Uterus (tissue), 4 donors: ENCODE measurements around the gene CSF3. TPM values are rescaled to one million over a fixed set of nuclear protein-coding genes. Genes with fewer than 3 reads are reported as not detected.

Experiments used
- DNase-seq, 2 donors: peaks; one replicate each; pipeline ENCODE4 v3.0.0-alpha.2; 2019 to 2020
- H3K27ac ChIP-seq, 2 donors: fragments of 200-600 bp; sonication (generic); 1 replicate in 1 of 2; 2 replicates in 1 of 2; pipeline ENCODE4 v1.5.1; 2016 to 2018
- H3K27me3 ChIP-seq, 2 donors: fragments of 200-600 bp; sonication (generic); one replicate each; pipeline ENCODE4 v1.5.1; 2018 to 2019; ENCODE audit warnings: control low read depth in 1 of 2
- H3K36me3 ChIP-seq, 2 donors: fragments of 200-600 bp; sonication (generic); one replicate each; pipeline ENCODE4 v1.5.1; 2019; ENCODE audit warnings: control low read depth in 1 of 2
- H3K4me1 ChIP-seq, 2 donors: fragments of 200-600 bp; sonication (generic); one replicate each; pipeline ENCODE4 v1.5.1; 2018 to 2019; ENCODE audit warnings: control low read depth in 1 of 2
- H3K4me3 ChIP-seq, 2 donors: fragments of 200-600 bp; sonication (generic); 1 replicate in 1 of 2; 2 replicates in 1 of 2; pipeline ENCODE4 v1.5.1; 2018 to 2019; ENCODE audit warnings: mild to moderate bottlenecking in 1 of 2
- H3K9me3 ChIP-seq, 2 donors: fragments of 200-600 bp; sonication (generic); one replicate each; pipeline ENCODE4 v1.5.1; 2019; ENCODE audit warnings: control low read depth in 1 of 2
- POLR2A ChIP-seq, 2 donors: fragments of 450-650 bp; IDR thresholded peaks; one replicate each; pipeline ENCODE4 v1.6.1; 2016; ENCODE audit warnings: antibody characterized with exemption in 2 of 2, mild to moderate bottlenecking in 1 of 2, moderate library complexity in 1 of 2
- intact Hi-C: fragments of 100-400 bp; cut with DNase I; formaldehyde crosslinking; loops from one replicate; pipeline ENCODE4 v1.15.1; 2023; ENCODE audit warnings: low total_unique reads
- total RNA-seq, 4 donors: library from RNA; depleted of rRNA in 3 of 4; stranded (reverse); fragments of >200 nt in 3 of 4; gene quantifications; one replicate each; pipeline versions ENCODE4 v1.1.0 to v1.2.4, GENCODE V29; 2014 to 2023
- TF ChIP-seq, protein P1 (sequence below), 4 experiments: fragments of 200-600 bp in 2 of 4; fragments of 450-650 bp in 2 of 4; sonication (generic) in 2 of 4; IDR thresholded peaks; one replicate each; pipeline ENCODE4 v1.5.1; 2016 to 2019; ENCODE audit warnings: antibody characterized with exemption in 4 of 4, mild to moderate bottlenecking in 2 of 4, moderate library complexity in 1 of 4
- donor health status: DM: yes; HTN: yes; CAD: no.

The CSF3 gene
- total RNA-seq, 4 donors from 2014 or later = 0.29 to 5.0 TPM; not detected in 2

DNA sequence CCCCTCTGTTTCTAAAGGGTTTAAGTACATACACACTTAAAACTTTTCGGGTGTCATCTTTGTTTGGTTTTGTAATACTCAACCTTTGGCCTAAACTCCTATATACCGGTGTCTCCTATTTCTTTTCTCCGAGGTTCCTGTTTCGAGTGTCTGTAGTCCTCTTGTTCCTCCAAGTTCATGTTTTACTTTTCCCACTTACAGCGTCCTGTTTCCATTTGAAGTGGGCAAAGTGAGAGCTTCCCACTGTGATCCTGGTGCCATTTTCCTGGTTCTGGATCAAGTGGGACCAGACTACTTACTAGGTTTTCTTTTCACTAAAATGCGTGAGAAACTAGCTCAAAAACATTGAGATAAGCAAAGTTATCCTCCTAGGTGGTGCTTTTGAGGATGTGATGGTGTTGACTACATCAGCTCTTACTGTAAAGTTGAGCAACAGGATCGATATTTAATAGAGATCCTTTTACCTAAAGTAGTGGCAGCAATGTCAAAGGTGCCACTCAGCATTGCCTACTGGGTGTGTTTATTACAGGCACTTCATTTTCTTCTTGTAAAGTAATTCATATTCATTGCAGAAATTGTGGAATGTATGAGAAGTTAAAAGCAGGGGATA, 33.4 kb upstream of the CSF3 start:
- Histone ChIP-seq H3K4me3 (peak overlapping the region; percentile 80 to 96), H3K27me3 (no peaks in the 10 kb centered on the region), H3K9me3 (no peaks in the 10 kb centered on the region), H3K36me3 (no peaks in the 10 kb centered on the region), H3K4me1 (peaks cover 0 to 13% of the 10 kb centered on the region in 2 donors), H3K27ac (no peak overlapping the region)
- intact Hi-C loops = no loop called here
- DNase-seq = no peak
- TF ChIP-seq, protein P1, sequence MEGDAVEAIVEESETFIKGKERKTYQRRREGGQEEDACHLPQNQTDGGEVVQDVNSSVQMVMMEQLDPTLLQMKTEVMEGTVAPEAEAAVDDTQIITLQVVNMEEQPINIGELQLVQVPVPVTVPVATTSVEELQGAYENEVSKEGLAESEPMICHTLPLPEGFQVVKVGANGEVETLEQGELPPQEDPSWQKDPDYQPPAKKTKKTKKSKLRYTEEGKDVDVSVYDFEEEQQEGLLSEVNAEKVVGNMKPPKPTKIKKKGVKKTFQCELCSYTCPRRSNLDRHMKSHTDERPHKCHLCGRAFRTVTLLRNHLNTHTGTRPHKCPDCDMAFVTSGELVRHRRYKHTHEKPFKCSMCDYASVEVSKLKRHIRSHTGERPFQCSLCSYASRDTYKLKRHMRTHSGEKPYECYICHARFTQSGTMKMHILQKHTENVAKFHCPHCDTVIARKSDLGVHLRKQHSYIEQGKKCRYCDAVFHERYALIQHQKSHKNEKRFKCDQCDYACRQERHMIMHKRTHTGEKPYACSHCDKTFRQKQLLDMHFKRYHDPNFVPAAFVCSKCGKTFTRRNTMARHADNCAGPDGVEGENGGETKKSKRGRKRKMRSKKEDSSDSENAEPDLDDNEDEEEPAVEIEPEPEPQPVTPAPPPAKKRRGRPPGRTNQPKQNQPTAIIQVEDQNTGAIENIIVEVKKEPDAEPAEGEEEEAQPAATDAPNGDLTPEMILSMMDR (IDR thresholded peaks at IDR 0.05) = no peak

DNA sequence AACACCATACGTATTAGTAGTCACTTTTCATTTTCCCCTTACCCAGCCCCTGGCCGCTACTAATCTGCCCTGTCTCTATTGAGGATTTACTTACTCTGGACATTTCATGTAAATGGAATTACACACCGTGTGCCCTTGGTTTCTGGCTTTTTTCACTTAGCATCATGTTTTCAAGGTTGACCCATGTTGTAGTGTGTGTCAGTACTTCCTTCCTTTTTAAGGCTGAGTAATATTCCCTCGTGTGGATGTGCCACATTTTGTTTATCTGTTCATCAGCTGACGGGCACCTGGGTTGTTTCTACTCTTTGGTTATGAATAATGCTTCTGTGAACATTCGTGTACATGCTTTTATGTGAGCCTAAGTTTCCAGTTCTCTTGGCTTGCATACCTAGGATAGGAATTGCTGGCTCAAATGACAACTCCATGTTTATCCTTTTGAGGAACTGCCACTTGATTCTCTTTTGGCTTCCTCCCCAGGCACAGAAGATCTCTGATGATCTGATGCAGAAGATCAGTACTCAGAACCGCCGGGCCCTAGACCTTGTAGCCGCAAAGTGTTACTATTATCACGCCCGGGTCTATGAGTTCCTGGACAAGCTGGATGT, 26.9 kb upstream of the CSF3 start:
- Histone ChIP-seq H3K4me3 (no peak overlapping the region), H3K4me1 (no peaks in the 10 kb centered on the region), H3K9me3 (no peaks in the 10 kb centered on the region), H3K36me3 (no peaks in the 10 kb centered on the region), H3K27me3 (no peaks in the 10 kb centered on the region), H3K27ac (no peak overlapping the region)
- no peak for DNase-seq
- intact Hi-C loops = no loop called here
- TF ChIP-seq, protein P1 (IDR thresholded peaks at IDR 0.05) = no peak
- TF ChIP-seq POLR2A (IDR thresholded peaks at IDR 0.05) = no peak

DNA sequence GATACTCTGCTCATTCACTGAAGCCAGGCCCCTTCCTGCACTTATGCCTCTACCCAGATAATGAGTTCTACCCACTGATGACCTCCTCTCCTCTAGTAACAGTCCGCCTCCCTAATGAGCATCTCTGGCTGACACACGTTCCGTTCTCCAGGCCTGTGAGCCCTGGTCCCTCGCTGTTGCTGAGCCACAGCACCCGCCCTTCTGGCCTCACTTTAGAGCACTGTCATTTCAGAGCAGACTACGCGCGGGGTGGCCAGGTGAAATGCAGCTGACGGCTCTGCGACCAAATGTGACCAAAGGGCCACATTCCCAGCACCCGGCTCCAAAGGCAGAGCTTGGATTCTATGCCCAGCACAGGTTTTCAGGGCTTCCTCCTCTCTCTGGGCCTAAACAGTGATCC, 20.8 kb upstream of the CSF3 start:
- Histone ChIP-seq H3K9me3 (no peaks in the 10 kb centered on the region), H3K27me3 (no peaks in the 10 kb centered on the region), H3K4me1 (no peaks in the 10 kb centered on the region), H3K36me3 (no peaks in the 10 kb centered on the region), H3K4me3 (no peak overlapping the region), H3K27ac (no peak overlapping the region)
- intact Hi-C loops = no loop called here
- no peak for DNase-seq
- TF ChIP-seq, protein P1 (IDR thresholded peaks at IDR 0.05) = no peak
- no peak for TF ChIP-seq POLR2A (IDR thresholded peaks at IDR 0.05)

DNA sequence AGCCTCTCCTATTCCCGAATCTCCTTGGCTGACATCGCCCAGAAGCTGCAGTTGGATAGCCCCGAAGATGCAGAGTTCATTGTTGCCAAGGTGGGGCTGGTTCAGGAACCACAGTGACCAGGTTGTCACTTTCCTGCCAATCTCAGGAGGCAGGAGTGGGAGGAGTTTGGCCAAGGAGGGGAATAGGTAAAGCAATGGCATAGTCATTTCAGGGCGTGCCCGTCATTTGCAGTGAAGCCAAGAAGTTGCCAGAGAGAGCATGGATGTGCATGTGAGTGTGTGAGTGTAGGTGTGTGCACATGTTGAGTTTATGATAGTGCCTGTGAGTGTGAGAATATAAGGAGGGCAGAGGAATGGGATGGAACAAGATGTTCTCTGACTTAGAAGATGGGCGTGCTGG, 19.8 kb upstream of the CSF3 start:
- TF ChIP-seq POLR2A (IDR thresholded peaks at IDR 0.05) = no peak
- TF ChIP-seq, protein P1 (IDR thresholded peaks at IDR 0.05) = no peak
- no peak overlapping the region for H3K4me3 ChIP-seq
- no peaks in the 10 kb centered on the region for H3K36me3 ChIP-seq
- no peak overlapping the region for H3K27ac ChIP-seq
- H3K27me3 ChIP-seq = no peaks in the 10 kb centered on the region
- intact Hi-C loops = no loop called here
- no peaks in the 10 kb centered on the region for H3K9me3 ChIP-seq
- no peaks in the 10 kb centered on the region for H3K4me1 ChIP-seq
- DNase-seq = no peak

DNA sequence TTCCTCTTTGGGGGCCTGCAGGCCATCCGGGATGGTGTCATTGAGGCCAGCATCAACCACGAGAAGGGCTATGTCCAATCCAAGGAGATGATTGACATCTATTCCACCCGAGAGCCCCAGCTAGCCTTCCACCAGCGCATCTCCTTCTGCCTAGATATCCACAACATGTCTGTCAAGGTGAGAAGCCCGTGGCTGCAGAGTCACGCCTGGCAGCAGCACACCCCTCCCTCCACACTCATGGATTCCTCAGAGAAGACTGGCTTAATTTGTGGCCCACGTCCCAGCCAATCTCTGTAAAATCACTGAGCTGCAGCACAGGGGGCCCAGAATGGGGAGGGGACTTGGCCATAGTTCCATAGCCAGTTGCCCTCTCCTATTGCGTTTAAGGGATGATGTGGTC, 19.1 kb upstream of the CSF3 start:
- no peak for DNase-seq
- Histone ChIP-seq H3K4me3 (no peak overlapping the region), H3K27me3 (no peaks in the 10 kb centered on the region), H3K27ac (no peak overlapping the region), H3K36me3 (no peaks in the 10 kb centered on the region), H3K4me1 (no peaks in the 10 kb centered on the region), H3K9me3 (no peaks in the 10 kb centered on the region)
- TF ChIP-seq, protein P1 (IDR thresholded peaks at IDR 0.05) = no peak
- no peak for TF ChIP-seq POLR2A (IDR thresholded peaks at IDR 0.05)
- intact Hi-C loops = no loop called here
